HEK293 (cell line): Measurements from ENCODE around the gene NCSTN.

Experiments used
- ZNF155 ChIP-seq: fragments of 450-650 bp; formaldehyde crosslinking; IDR thresholded peaks from 2 replicates; pipeline ENCODE4 v1.5.1; 2016; ENCODE audit warnings: missing biosample characterization, missing genetic modification characterization
- ZNF362 ChIP-seq: fragments of 450-650 bp; formaldehyde crosslinking; IDR thresholded peaks from 2 replicates; pipeline ENCODE4 v1.5.1; 2016; ENCODE audit warnings: missing biosample characterization, missing genetic modification characterization
- ZNF423 ChIP-seq: fragments of 450-650 bp; formaldehyde crosslinking; IDR thresholded peaks from 2 replicates; pipeline ENCODE4 v1.5.1; 2016; ENCODE audit warnings: missing biosample characterization, missing genetic modification characterization

- TF ChIP-seq ZNF155 (tag by site-specific recombination): no peak
- TF ChIP-seq ZNF423 (tag by site-specific recombination): no peak
- TF ChIP-seq ZNF362 (tag by site-specific recombination): no peak
Observed at GRCh38 chr1:160326418-160326817, 16.8 kb upstream of the NCSTN start.
